GM23338 (cell line): ENCODE measurements around the gene DGKE. TPM values are rescaled to one million over a fixed set of nuclear protein-coding genes. Genes with fewer than 3 reads are reported as not detected.

Source experiments
- ATAC-seq: fragments of 200-7000 bp; cut with Tn5 transposase; 3 replicates; pipeline ENCODE4 v1.9.1; 2020
- DNase-seq: peaks from one replicate; pipeline ENCODE4 v3.0.0-alpha.2; 2015; ENCODE audit warnings: low spot score
- H2AFZ ChIP-seq: fragments of 200-600 bp; sonication (generic); 2 replicates; pipeline ENCODE4 v1.8.0; 2016; ENCODE audit warnings: antibody characterized with exemption, mild to moderate bottlenecking, moderate library complexity
- H3F3A ChIP-seq: fragments of 200-600 bp; sonication (generic); replicated peaks from 2 replicates; pipeline ENCODE4 v1.8.0; 2017; ENCODE audit warnings: antibody characterized with exemption, mixed run types, low read depth
- H3K27ac ChIP-seq: fragments of 200-600 bp; sonication (generic); 2 replicates; pipeline ENCODE4 v1.6.1; 2016; ENCODE audit warnings: low read depth
- H3K27me3 ChIP-seq: fragments of 200-600 bp; sonication (generic); 2 replicates; pipeline ENCODE4 v1.8.0; 2016; ENCODE audit warnings: mild to moderate bottlenecking, mixed run types, moderate library complexity; ENCODE audit not compliant: insufficient read depth
- H3K36me3 ChIP-seq: fragments of 200-600 bp; sonication (generic); 2 replicates; pipeline ENCODE4 v1.8.0; 2016; ENCODE audit warnings: mild to moderate bottlenecking; ENCODE audit not compliant: insufficient read depth
- H3K4me1 ChIP-seq: fragments of 200-600 bp; sonication (generic); 2 replicates; pipeline ENCODE4 v1.8.0; 2016; ENCODE audit warnings: mild to moderate bottlenecking, moderate library complexity; ENCODE audit not compliant: insufficient read depth
- H3K4me2 ChIP-seq: fragments of 200-600 bp; sonication (generic); 2 replicates; pipeline ENCODE4 v1.7.1; 2017; ENCODE audit warnings: mixed run types
- H3K4me3 ChIP-seq: fragments of 200-600 bp; sonication (generic); 2 replicates; pipeline ENCODE4 v1.6.1; 2016; ENCODE audit warnings: mixed run types
- H3K79me2 ChIP-seq: fragments of 200-600 bp; sonication (generic); replicated peaks from 2 replicates; pipeline ENCODE4 v1.8.0; 2017; ENCODE audit warnings: mild to moderate bottlenecking; ENCODE audit not compliant: insufficient read depth
- H3K9me2 ChIP-seq: fragments of 200-600 bp; sonication (generic); 2 replicates; pipeline ENCODE4 v1.8.0; 2017; ENCODE audit not compliant: insufficient read depth
- H4K20me1 ChIP-seq: fragments of 200-600 bp; sonication (generic); replicated peaks from 2 replicates; pipeline ENCODE4 v1.8.0; 2017; ENCODE audit warnings: mild to moderate bottlenecking; ENCODE audit not compliant: insufficient read depth
- H3K27ac Mint-ChIP-seq: 2 replicates; pipeline ENCODE4 v1.8.0; 2020; ENCODE audit warnings: inconsistent platforms, mild to moderate bottlenecking, moderate library complexity, mixed read lengths
- H3K27me3 Mint-ChIP-seq: 3 replicates; pipeline ENCODE4 v1.8.0; 2022; ENCODE audit warnings: low read depth, mild to moderate bottlenecking, moderate library complexity, mixed read lengths, inconsistent platforms; ENCODE audit not compliant: insufficient read depth, poor library complexity
- H3K36me3 Mint-ChIP-seq: 3 replicates; pipeline ENCODE4 v1.8.0; 2021; ENCODE audit warnings: low read depth, mild to moderate bottlenecking, inconsistent platforms, moderate library complexity, mixed read lengths
- H3K4me1 Mint-ChIP-seq: 3 replicates; pipeline ENCODE4 v1.8.0; 2020; ENCODE audit warnings: mild to moderate bottlenecking, inconsistent platforms, mixed read lengths
- H3K4me3 Mint-ChIP-seq: 3 replicates; pipeline ENCODE4 v1.8.0; 2021; ENCODE audit warnings: moderate library complexity, mild to moderate bottlenecking, inconsistent platforms, mixed read lengths
- H3K9me3 Mint-ChIP-seq: 3 replicates; pipeline ENCODE4 v1.8.0; 2020; ENCODE audit warnings: moderate library complexity, mild to moderate bottlenecking, inconsistent platforms, mixed read lengths
- CREB1 ChIP-seq: fragments of 250-450 bp; sonication (Bioruptor Pico); IDR thresholded peaks from 2 replicates; pipeline ENCODE4 v1.5.0; 2020; ENCODE audit warnings: low read depth, mild to moderate bottlenecking, moderate library complexity
- CTCF ChIP-seq, 2 experiments: fragments of 200-600 bp in 1 of 2; sonication (generic) in 1 of 2; conservative IDR thresholded peaks; 2 replicates each; pipeline versions ENCODE4 v1.5.1 to v1.6.1; 2016 to 2017; ENCODE audit warnings: antibody characterized with exemption in 2 of 2, low read depth in 2 of 2, mild to moderate bottlenecking in 2 of 2, moderate library complexity in 1 of 2
- ETS1 ChIP-seq: IDR thresholded peaks from 2 replicates; pipeline ENCODE4 v1.6.1; 2016; ENCODE audit warnings: antibody characterized with exemption
- EZH2 ChIP-seq: fragments of 200-600 bp; sonication (generic); IDR thresholded peaks from one replicate; pipeline ENCODE4 v1.8.0; 2017; ENCODE audit warnings: antibody characterized with exemption, mild to moderate bottlenecking, low read depth; ENCODE audit not compliant: unreplicated experiment
- EZH2phosphoT487 ChIP-seq: fragments of 200-600 bp; sonication (generic); IDR thresholded peaks from one replicate; pipeline ENCODE4 v1.8.1; 2018; ENCODE audit warnings: antibody characterized with exemption; ENCODE audit not compliant: unreplicated experiment
- JUNB ChIP-seq: IDR thresholded peaks from one replicate; pipeline ENCODE4 v1.6.1; 2016; ENCODE audit warnings: antibody characterized with exemption; ENCODE audit not compliant: unreplicated experiment
- NANOG ChIP-seq: IDR thresholded peaks from 2 replicates; pipeline ENCODE4 v1.6.1; 2016; ENCODE audit warnings: antibody characterized with exemption, borderline replicate concordance
- POLR2AphosphoS5 ChIP-seq: IDR thresholded peaks from 2 replicates; pipeline ENCODE4 v1.6.1; 2016; ENCODE audit warnings: antibody characterized with exemption, low read depth
- REST ChIP-seq: IDR thresholded peaks from one replicate; pipeline ENCODE4 v1.6.1; 2018; ENCODE audit warnings: antibody characterized with exemption; ENCODE audit not compliant: unreplicated experiment
- STAT1 ChIP-seq: IDR thresholded peaks from one replicate; pipeline ENCODE4 v1.6.1; 2016; ENCODE audit warnings: antibody characterized with exemption; ENCODE audit not compliant: unreplicated experiment
- ZNF114 ChIP-seq: fragments of 250-450 bp; sonication (Bioruptor Pico); IDR thresholded peaks from 2 replicates; pipeline ENCODE4 v1.5.0; 2020; ENCODE audit warnings: mild to moderate bottlenecking, moderate library complexity
- ZNF331 ChIP-seq: fragments of 250-450 bp; sonication (Bioruptor Pico); IDR thresholded peaks from 2 replicates; pipeline ENCODE4 v1.5.0; 2020; ENCODE audit warnings: low read depth, mild to moderate bottlenecking, moderate library complexity
- ZNF462 ChIP-seq: fragments of 250-450 bp; sonication (Bioruptor Pico); IDR thresholded peaks from 2 replicates; pipeline ENCODE4 v1.5.0; 2020; ENCODE audit warnings: mild to moderate bottlenecking, moderate library complexity
- polyA plus RNA-seq: library from polyadenylated mRNA; unstranded; fragments of >200 nt; fragmentation: Nextera tagmentation; extraction: Ambion mirVana; gene quantifications from 2 replicates; pipeline ENCODE4 v1.2.1, GENCODE V29; 2016
- total RNA-seq: library from RNA; depleted of rRNA; stranded (reverse); fragments of >200 nt; shearing (Covaris generic); gene quantifications from 2 replicates; pipeline ENCODE4 v1.2.3, GENCODE V29; 2014

The DGKE gene
- total and polyA plus RNA-seq, 2 experiments from 2014 or later, result 3.9 to 10.1 TPM

- H3K36me3 Mint-ChIP-seq, result peaks cover 8% of the 10 kb centered on the region
- DNase-seq (no peak), ATAC-seq (no peak)
- Histone ChIP-seq H3F3A (no peaks in the 10 kb centered on the region), H3K4me1 (no peaks in the 10 kb centered on the region), H3K27me3 (no peaks in the 10 kb centered on the region), H3K36me3 (no peaks in the 10 kb centered on the region), H2AFZ (no peak overlapping the region), H3K79me2 (no peaks in the 10 kb centered on the region), H3K9me2 (0 out of 2 replicates have a peak, but pooled peaks cover 5% of the 10 kb centered on the region), H3K4me3 (no peak overlapping the region), H4K20me1 (no peaks in the 10 kb centered on the region), H3K27ac (no peak overlapping the region), H3K4me2 (no peak overlapping the region)
- H3K27me3 Mint-ChIP-seq, result peaks cover 11% of the 10 kb centered on the region
- peaks cover 9% of the 10 kb centered on the region for H3K9me3 Mint-ChIP-seq
- no peak overlapping the region for H3K4me3 Mint-ChIP-seq
- TF ChIP-seq ZNF114, result no peak
- TF ChIP-seq POLR2AphosphoS5, result no peak
- no peak for TF ChIP-seq ZNF331 (CRISPR knock-in tag)
- no peak for TF ChIP-seq ETS1
- no peak for TF ChIP-seq ZNF462 (CRISPR knock-in tag)
- no peak for TF ChIP-seq CREB1 (CRISPR knock-in tag)
- no peak for TF ChIP-seq REST
- TF ChIP-seq EZH2, result no peak
- TF ChIP-seq EZH2phosphoT487, result no peak
- no peak for TF ChIP-seq CTCF (conservative IDR thresholded peaks at IDR 0.05; ENCODE audit: low read depth in 2 of 2)
- TF ChIP-seq NANOG, result no peak
- no peak for TF ChIP-seq STAT1
- TF ChIP-seq JUNB, result no peak
- H3K27ac Mint-ChIP-seq, result no peak overlapping the region
- peaks cover 5% of the 10 kb centered on the region for H3K4me1 Mint-ChIP-seq
Observed at GRCh38 chr17:56793957-56794356, 40.0 kb upstream of the DGKE start.
